Measurements from ENCODE around the gene MRC1.

- TF ChIP-seq CTCF (IDR thresholded peaks at IDR 0.05 in 2 of 3, conservative IDR thresholded peaks at IDR 0.05 in 1 of 3; ENCODE audit: borderline replicate concordance in 1 of 3, insufficient read depth in 1 of 3, low read depth in 2 of 3, low read length in 2 of 3) (no peak), EGR1 (IDR thresholded peaks at IDR 0.05; ENCODE audit: low read depth) (no peak), YY1 (IDR thresholded peaks at IDR 0.05; ENCODE audit: extremely low read depth, insufficient replicate concordance, low read depth, low read length) (no peak), SIN3A (IDR thresholded peaks at IDR 0.05; ENCODE audit: low read depth) (no peak), SP1 (IDR thresholded peaks at IDR 0.05; ENCODE audit: low read depth) (no peak), POLR2A (IDR thresholded peaks at IDR 0.05; ENCODE audit: borderline replicate concordance, extremely low read depth, insufficient read depth, insufficient read length) (no peak), ZBTB33 (IDR thresholded peaks at IDR 0.05; ENCODE audit: extremely low read depth, insufficient replicate concordance, low read length) (no peak)
Measured at GRCh38 chr10:17951868-17952371, 142.8 kb downstream of the MRC1 start, which contains the start of gene SLC39A12.

All from HCT116 (cell line).